NCI-H1092 (cell line): ENCODE results near the gene WNT2.

Experiments
- DNase-seq: peaks from one replicate; lab custom pipeline; 2025; lab: John Stamatoyannopoulos, UW

The WNT2 gene

DNA sequence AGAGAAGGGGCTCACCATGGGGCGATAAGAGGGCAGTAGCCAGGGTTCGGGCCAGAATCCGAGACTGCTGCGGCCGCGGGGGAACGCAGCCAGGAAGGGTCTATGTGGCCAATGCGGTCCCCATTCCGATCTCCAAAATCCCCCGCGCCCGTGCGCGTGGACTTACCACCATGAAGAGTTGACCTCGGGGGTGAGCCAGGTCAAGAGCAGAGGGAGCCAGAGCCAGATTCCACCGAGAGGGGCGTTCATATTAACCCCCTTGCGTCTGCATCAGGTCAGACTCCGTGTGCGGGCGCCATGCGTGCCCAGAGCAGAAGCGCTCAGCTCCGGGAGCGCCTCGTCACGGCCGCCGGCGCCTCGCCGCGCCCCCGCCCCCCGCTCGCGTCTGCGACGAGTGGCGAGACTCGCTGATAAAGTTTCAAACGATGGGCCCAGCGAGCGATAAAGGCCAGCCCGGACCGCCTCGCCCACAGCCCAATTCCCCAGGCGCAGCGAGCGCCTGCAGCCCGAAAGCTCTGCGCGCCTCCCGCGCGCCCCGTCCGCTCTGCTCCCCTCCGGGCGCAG lies at the start of gene WNT2:
Gene WNT2, minus strand, starts transcription at position 318 of the 564 bp plus-strand sequence. Its CDS starts 69 bp downstream, at position 249.
- DNase-seq, result no peak

DNA sequence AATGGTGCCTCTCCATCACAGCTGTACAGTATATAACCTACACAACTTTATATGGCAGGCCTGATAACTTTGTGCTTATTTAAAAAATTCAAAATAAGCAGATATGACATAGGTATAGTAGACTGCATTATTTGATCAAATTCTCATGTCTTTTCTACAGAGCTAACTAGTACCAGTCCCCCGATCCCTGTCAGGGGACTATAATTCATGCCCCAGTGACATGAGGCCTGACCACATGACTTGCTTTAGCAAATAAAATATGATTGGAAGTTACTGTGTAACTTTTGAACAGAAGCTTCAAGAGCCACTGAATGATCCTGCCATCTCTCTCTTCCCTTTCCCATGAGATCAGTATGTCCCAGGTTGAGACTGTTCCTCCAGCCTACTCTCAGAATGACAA lies 49.2 kb upstream of the WNT2 start:
- DNase-seq, result no peak

DNA sequence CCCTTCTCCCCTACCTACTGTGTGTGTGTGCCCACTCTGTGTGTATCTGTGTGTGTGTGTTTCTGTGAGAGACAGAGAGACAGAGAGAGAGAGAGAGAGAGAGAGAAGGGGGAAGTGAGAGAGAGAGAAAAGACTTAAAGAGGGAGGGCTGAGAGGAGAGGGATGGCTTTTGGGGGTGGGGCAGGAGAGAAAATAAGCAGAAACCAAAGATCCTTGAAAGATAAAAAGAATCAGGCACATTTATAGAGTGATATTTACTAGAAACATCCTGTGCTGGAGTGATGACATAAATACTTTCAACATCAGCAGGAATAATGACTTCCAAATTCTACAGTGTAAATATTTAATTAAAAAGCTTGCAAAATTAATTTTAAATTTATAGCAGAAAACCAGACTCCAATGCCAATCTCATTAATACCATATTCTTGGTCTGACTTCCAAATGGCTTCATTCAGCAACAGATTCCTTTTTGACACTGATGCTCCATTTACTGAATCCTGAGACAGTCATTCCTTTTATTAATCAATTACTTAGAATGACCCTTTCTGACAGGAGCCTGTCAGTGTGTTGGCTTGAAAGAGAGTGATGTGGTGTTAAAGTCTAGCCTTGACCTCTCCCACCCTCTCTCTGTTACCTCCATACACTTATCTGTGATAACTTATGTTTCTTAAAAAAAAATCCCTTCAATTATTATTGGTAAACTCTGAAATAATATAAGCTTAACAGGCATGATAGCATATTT lies 41.7 kb upstream of the WNT2 start:
- no peak for DNase-seq

DNA sequence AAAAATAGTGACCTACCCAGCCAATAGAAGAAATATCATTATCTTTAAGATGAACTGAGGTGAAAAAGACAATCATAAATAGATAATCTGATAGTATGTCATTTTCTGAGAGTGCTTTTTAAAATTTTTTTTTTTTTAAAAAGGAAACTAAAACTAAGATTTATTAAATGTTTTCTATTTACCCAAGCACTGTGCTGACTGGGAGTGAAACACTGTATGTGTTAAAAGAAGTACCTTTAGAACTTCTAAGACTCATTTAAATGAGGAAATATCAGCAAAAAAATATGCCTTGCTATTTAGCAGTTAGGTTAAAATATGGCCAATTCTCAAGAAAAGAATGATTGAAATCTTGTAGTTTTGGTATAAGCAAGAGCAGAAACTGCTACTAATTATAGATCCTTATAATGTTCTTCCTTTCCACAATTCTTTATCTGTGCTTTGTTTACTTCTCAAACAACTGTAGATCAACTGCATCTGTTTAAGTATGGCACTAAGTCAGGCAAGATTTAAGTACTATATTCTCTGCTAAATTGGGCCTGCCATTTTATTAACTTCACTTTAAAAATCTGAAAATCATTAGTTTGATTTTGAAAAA lies 39.5 kb upstream of the WNT2 start:
- DNase-seq, result no peak

DNA sequence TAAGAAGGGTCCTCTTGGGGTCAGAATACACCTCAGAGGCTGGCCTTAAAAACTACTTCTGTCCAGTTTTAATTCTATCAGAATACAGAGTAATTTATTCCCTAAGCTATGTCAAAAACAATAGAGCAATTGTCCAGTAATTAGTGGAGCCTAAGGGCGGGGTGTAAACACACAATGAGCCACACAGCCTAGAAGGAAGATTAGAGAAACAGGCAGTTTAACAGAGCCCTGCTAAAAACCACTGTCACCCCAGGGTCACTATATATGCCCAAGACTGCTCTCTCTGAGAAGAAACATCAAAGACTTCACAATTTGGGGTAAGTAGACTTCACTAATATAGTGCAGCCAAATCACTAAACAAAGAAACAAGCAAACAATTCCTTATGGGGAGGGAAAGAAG lies 27.2 kb upstream of the WNT2 start:
- no peak for DNase-seq

GRCh38 chr7:117349570-117349969 lies 26.7 kb upstream of the WNT2 start:
- DNase-seq, result no peak

DNA sequence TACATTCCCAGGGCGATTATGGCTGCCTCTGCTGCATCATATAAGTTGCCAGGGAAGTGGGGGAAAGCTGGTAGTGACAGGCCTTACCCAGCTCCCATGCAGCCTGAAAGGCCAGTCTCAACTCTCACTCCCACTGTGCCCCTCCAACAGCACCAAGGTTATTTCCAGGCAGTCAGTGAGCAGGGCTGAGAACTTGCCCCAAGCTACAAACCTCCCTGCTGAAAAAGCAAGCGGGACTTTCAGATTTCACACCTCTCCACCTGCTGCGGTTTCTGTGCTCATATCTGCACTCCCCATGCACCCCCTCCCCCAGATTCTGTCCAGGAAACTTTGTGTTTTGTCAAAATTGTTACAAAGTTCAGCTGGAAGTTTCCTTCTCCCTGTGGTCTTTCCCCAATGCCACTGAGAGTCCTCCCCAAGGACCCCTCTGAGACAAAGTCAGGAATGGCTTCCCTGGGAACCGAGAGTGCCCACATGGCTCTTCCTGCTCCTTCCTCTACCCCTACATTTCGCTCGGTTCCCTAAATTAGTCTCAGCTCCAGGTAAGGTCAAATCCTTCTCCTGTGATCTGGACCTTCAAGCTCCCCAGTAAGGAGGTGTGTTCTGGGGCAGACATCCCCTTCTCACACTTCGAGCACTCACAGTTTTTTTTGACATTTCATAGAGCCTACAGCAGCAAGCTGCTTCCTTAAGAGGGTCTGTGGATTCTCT lies 25.3 kb upstream of the WNT2 start:
- no peak for DNase-seq

GRCh38 chr7:117347480-117347879 lies 24.6 kb upstream of the WNT2 start:
- DNase-seq, result no peak

DNA sequence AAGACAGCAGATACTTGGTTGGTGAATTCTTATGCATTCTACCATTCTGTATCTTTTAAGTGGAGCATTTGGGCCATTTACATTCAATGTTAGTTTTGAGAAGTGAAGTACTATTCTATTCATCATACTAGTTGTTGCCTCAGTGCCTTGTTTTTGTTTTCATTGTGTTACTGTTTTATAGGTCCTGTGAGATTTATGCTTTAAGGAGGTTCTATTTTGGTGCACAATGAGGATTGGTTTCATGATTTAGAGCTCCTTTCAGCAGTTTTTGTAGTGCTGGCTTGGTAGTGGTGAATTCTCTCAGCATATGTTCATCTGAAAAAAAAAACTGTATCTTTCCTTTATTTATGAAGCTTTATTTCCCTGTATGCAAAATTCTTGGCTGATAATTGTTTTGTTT lies 23.3 kb upstream of the WNT2 start:
- DNase-seq, result no peak

DNA sequence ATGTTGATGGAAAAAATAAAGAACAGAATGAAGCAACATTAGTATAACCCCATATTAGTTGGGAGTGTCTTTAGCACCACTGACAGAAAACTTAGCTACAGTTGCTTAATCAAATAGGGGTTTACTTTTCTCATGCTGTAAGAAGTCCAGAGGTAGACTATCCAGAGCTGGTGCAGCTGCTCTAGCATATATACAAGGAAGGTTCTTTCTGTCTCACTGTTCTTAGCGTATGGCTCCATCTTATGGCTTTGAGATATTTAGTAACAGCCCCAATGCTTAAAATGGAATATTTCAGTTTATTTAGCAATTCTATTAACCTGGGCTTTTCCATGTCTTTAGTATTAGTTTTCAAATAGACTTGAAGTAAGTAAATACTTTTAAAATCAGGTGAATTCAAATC lies 15.2 kb upstream of the WNT2 start:
- no peak for DNase-seq

DNA sequence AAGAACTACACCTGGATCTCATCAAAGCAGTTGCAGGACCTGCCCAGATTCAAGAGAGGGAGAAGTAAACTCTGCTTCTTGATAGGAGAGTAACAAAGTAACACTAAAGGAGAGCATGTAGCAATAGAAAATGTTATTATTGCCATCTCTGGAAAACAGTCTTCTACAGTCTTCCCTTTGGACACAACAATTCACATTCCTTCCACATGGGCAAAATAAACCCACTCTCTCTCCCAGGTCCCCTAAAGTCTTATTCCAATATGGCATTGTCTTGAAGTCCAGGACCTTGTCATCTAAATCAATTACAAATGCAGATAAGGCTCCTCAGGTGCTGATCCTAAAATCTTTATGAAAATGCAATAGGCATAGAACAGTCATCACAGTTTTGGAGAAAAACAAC lies 10.3 kb upstream of the WNT2 start:
- DNase-seq, result no peak

GRCh38 chr7:117332031-117332430 lies 9.2 kb upstream of the WNT2 start:
- DNase-seq, result no peak

GRCh38 chr7:117325836-117326235 lies 3.0 kb upstream of the WNT2 start:
- no peak for DNase-seq

DNA sequence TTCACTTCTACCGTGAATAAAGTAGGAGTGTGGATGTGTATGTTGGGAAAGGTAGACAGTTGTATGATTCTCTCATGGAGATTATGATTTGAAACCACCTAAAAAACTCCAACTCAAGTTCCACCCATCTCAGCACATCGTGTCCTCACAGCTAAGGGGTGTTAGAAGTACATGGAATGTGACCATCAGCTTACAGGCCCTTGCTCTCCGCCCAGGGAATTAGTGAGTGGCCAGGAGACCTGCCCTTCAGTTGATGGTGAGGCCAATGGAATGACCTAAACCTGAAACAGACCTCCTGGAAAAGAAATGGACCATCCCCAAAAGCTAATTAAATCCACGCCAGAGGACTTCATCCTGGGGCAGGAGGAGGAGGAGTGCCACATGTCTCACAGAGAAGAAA lies 2.1 kb upstream of the WNT2 start:
- DNase-seq, result no peak

- no peak for DNase-seq
Observed at GRCh38 chr7:117323851-117324711, 1.2 kb upstream of the WNT2 start.

DNA sequence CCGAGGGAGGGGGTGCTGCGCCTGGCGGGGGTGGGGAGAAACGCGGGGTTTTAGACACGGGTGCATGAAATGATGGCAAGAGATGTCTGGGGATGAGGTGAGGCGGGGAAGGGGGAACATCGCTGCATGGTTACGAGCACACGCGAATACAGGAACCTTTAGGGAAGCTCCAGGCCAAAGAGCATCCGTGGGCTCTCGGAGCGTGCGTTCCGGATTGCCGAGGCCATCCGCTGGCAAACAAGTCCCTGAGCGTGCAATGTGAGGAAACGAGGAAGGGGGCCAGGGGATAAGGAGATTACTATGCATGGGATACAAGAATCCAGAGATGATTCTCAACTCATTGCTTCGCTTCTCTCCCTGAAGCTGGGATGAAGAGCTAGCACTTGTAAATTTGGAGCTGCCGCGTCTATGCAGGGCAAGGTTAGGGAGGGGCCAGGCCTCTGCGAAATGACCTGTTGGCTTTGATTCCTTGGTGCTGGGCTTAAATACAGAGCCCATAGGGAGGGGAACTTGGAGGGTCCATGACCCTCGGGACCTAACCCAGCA lies 520 bp upstream of the WNT2 start:
- no peak for DNase-seq

- no peak for DNase-seq
Observed at GRCh38 chr7:117320523-117320922, 2.3 kb downstream of the WNT2 start.

GRCh38 chr7:117319181-117319580 lies 3.7 kb downstream of the WNT2 start:
- DNase-seq, result no peak

DNA sequence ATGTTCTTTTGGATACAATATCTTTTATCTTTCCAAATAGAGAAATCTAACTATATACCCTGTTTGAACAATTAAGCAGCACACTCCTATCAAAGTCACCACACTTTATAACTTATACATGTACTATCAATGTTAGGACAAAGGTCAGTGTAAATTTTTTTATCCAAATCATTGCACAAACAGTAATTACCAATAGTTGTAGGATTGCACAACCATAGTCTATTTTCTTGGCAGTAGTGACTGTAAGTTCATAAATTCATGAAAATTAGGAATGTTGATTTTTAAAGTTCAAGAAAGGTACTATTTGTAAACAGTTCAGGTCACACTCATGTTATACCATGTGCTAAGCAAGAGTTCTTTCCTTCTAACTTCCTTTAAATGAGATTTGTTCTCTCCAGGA lies 9.3 kb downstream of the WNT2 start:
- DNase-seq, result no peak

DNA sequence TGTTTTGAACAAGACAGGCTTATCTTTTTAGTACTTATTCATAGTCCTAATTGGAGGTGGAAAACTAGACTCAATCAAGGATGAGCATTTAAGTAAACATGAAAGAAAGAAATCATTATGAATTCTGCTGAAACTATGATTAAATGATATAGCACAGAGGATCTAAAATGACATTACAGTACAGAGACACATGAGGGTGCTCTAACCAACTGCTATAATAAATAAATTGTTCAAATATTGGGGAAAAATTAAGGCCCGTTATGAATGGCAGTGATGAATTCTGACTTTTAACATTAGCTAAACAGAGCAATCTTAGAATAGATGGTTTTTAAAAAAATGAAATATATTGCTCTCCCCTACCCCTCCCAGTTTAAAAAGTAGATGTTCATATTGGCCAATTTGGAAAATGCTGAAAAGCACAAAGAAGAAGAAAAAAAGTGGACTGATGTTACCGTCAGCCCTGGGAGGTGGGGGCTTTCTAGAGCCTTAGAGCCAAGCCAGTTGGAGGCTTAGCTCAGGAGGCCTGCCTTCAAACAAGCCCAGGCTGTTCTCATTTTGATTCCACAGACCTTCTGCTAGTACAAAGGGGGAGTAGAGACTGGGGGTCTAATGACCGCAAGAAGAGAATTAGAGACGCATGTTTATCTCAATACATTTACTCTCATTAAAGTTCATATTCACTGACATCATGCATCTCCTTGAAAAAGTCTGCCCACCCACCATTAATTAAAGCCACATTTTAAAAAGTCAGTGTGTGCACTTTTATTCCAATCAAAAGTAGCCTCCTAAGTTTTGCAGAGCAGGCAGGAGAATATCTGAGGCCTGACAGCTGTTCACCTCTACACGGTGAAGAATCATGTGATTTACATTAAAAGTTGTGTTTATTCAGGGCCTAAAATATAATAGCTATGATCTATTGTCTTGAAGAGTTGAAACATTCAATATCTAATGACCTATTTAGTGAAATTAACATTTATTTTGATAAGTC lies 10.0 kb downstream of the WNT2 start:
- DNase-seq, result no peak

GRCh38 chr7:117308891-117309290 lies 14.0 kb downstream of the WNT2 start:
- DNase-seq, result no peak
